ENCODE data around the gene SLC9C2. TPM values are rescaled to one million over a fixed set of nuclear protein-coding genes. Genes with fewer than 3 reads are reported as not detected.
A peak's percentile ranks its signal among the peaks of the same experiment; 100 is the strongest.

SLC9C2 gene
- total RNA-seq, 1 experiment from 2014 or later: not detected

DNA sequence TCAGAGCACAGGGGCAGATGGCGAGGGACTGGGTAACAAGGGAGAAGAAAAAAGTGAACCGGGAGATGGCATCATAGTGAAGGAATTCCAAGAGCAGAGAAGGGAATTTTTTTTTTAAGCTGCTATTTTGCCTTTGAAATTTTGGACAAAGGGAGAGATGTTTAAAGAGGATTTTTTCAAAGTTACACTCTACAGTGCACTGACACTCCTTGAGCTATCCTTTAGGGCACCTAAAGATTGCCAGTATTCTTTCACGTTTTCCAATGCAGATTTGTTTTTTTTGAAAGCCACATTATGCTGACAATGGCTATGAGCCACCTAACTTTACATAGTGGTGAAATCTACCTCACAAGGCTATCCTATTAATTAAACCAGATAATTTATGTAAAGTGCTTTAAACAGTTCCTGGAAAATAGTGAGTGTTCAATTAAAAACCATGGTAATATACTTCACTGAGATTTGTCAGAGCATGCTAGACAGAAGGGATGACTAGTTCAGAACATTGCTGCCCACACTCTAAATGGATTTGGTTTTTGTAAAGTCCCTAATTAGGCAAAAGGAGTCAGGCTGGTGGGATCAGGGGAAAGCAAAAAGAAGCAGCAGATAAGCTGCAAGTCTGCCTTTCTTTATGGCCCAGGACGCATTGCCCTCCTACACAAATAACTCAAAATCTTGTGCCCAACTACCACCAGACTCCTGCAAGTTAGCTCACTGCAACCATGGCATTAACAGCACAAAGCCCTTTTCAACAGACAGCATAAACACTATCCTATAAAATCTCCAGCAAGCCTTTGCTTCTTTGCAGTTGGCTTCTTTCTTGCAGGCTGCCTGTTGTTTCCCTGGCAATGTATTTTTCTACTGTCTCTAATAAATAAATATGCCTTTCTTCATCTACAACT is 71.8 kb downstream of the SLC9C2 start:
- ChIA-PET POLR2A (interaction anchor here (0.7 kb wide), 1 partner anchor 236 kb away, joined by 3 read pairs; no protein-coding TSS in a partner anchor), CTCF (no interaction called here)
- Mint-ChIP-seq H3K27ac (peak overlapping the region; percentile 37; the same call in 1 of the 2 replicates), H3K27me3 (ENCODE audit: low read depth) (no peaks in the 10 kb centered on the region), H3K4me3 (no peak overlapping the region), H3K36me3 (no peaks in the 10 kb centered on the region), H3K4me1 (peaks cover 49% of the 10 kb centered on the region), H3K9me3 (no peaks in the 10 kb centered on the region)
- TF ChIP-seq ZNF416 (CRISPR knock-in tag; IDR thresholded peaks at IDR 0.05): no peak
- TF ChIP-seq, protein P1, sequence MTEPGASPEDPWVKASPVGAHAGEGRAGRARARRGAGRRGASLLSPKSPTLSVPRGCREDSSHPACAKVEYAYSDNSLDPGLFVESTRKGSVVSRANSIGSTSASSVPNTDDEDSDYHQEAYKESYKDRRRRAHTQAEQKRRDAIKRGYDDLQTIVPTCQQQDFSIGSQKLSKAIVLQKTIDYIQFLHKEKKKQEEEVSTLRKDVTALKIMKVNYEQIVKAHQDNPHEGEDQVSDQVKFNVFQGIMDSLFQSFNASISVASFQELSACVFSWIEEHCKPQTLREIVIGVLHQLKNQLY (CRISPR knock-in tag; IDR thresholded peaks at IDR 0.05): no peak
- no peak for TF ChIP-seq SP1 (CRISPR knock-in tag; conservative IDR thresholded peaks at IDR 0.05)
- TF ChIP-seq ZNF121 (CRISPR knock-in tag; IDR thresholded peaks at IDR 0.05): 0 out of 2 replicates have a peak, but pooled peaks have one; percentile 40
- TF ChIP-seq, protein P2, sequence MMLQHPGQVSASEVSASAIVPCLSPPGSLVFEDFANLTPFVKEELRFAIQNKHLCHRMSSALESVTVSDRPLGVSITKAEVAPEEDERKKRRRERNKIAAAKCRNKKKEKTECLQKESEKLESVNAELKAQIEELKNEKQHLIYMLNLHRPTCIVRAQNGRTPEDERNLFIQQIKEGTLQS (CRISPR knock-in tag; conservative IDR thresholded peaks at IDR 0.05): no peak
- ATAC-seq (peak; percentile 49), DNase-seq (ENCODE audit: low spot score) (no peak)

DNA sequence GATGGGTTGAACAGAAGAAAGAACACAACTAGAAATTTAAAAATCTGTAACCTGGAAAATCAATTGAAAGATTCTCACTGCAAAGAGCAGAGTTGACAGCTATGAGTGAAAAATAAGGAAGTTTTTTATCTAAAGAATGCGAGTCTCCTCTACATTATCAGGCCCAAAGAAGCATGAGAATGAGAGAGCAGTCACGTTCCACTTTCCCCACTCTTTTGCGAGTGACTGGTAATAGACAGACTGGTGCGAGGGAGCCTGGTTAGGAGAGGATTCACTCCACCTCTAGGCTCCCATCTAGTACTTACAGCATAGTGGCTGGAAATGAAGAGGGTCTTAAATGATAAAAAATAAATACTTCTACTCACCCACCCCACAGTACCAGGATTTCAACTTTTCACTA is 73.8 kb downstream of the SLC9C2 start:
- Mint-ChIP-seq H3K4me1 (peaks cover 49% of the 10 kb centered on the region), H3K9me3 (no peaks in the 10 kb centered on the region), H3K27me3 (ENCODE audit: low read depth) (no peaks in the 10 kb centered on the region), H3K4me3 (no peak overlapping the region), H3K36me3 (no peaks in the 10 kb centered on the region), H3K27ac (no peak overlapping the region; the same call in 1 of the 2 replicates)
- ChIA-PET POLR2A (no interaction called here), CTCF (no interaction called here)
- TF ChIP-seq SOX15 (CRISPR knock-in tag; IDR thresholded peaks at IDR 0.05) (no peak), KAT7 (CRISPR knock-in tag; IDR thresholded peaks at IDR 0.05; ENCODE audit: borderline replicate concordance) (no peak), ZNF423 (CRISPR knock-in tag; IDR thresholded peaks at IDR 0.05) (no peak), NR2C2 (CRISPR knock-in tag; IDR thresholded peaks at IDR 0.05) (no peak), ELF4 (CRISPR knock-in tag; IDR thresholded peaks at IDR 0.05; ENCODE audit: low read depth) (no peak), ZNF121 (CRISPR knock-in tag; IDR thresholded peaks at IDR 0.05) (no peak), NR1H2 (CRISPR knock-in tag; IDR thresholded peaks at IDR 0.05) (no peak)
- TF ChIP-seq, protein P3, sequence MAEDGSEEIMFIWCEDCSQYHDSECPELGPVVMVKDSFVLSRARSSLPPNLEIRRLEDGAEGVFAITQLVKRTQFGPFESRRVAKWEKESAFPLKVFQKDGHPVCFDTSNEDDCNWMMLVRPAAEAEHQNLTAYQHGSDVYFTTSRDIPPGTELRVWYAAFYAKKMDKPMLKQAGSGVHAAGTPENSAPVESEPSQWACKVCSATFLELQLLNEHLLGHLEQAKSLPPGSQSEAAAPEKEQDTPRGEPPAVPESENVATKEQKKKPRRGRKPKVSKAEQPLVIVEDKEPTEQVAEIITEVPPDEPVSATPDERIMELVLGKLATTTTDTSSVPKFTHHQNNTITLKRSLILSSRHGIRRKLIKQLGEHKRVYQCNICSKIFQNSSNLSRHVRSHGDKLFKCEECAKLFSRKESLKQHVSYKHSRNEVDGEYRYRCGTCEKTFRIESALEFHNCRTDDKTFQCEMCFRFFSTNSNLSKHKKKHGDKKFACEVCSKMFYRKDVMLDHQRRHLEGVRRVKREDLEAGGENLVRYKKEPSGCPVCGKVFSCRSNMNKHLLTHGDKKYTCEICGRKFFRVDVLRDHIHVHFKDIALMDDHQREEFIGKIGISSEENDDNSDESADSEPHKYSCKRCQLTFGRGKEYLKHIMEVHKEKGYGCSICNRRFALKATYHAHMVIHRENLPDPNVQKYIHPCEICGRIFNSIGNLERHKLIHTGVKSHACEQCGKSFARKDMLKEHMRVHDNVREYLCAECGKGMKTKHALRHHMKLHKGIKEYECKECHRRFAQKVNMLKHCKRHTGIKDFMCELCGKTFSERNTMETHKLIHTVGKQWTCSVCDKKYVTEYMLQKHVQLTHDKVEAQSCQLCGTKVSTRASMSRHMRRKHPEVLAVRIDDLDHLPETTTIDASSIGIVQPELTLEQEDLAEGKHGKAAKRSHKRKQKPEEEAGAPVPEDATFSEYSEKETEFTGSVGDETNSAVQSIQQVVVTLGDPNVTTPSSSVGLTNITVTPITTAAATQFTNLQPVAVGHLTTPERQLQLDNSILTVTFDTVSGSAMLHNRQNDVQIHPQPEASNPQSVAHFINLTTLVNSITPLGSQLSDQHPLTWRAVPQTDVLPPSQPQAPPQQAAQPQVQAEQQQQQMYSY (CRISPR knock-in tag; IDR thresholded peaks at IDR 0.05): no peak
- TF ChIP-seq, protein P4, sequence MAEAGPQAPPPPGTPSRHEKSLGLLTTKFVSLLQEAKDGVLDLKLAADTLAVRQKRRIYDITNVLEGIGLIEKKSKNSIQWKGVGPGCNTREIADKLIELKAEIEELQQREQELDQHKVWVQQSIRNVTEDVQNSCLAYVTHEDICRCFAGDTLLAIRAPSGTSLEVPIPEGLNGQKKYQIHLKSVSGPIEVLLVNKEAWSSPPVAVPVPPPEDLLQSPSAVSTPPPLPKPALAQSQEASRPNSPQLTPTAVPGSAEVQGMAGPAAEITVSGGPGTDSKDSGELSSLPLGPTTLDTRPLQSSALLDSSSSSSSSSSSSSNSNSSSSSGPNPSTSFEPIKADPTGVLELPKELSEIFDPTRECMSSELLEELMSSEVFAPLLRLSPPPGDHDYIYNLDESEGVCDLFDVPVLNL (CRISPR knock-in tag; IDR thresholded peaks at IDR 0.05; ENCODE audit: borderline replicate concordance, low read depth): no peak
- TF ChIP-seq, protein P5, sequence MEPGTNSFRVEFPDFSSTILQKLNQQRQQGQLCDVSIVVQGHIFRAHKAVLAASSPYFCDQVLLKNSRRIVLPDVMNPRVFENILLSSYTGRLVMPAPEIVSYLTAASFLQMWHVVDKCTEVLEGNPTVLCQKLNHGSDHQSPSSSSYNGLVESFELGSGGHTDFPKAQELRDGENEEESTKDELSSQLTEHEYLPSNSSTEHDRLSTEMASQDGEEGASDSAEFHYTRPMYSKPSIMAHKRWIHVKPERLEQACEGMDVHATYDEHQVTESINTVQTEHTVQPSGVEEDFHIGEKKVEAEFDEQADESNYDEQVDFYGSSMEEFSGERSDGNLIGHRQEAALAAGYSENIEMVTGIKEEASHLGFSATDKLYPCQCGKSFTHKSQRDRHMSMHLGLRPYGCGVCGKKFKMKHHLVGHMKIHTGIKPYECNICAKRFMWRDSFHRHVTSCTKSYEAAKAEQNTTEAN (CRISPR knock-in tag; IDR thresholded peaks at IDR 0.05): no peak
- TF ChIP-seq, protein P6, sequence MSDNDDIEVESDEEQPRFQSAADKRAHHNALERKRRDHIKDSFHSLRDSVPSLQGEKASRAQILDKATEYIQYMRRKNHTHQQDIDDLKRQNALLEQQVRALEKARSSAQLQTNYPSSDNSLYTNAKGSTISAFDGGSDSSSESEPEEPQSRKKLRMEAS (CRISPR knock-in tag; IDR thresholded peaks at IDR 0.05): no peak
- ATAC-seq (peak; percentile 57), DNase-seq (ENCODE audit: low spot score) (no peak)
